Spleen (tissue), 11 donors: ENCODE measurements around the gene ST6GALNAC2. TPM values are rescaled to one million over a fixed set of nuclear protein-coding genes. Genes with fewer than 3 reads are reported as not detected.
"Not testable (repeated sequence)": the region's sequence is repeated elsewhere in the genome, so short reads cannot be mapped to it uniquely, and the experiment has no call there.

Experiments
- DNase-seq: peaks from one replicate; pipeline ENCODE4 v3.0.0-alpha.2; 2020
- H3K27ac ChIP-seq, 8 donors: fragments of 200-600 bp; sonication (generic) in 7 of 8; 1 replicate in 4 of 8; 2 replicates in 4 of 8; pipeline versions ENCODE4 v1.5.0 to v1.8.0; 2016 to 2021; ENCODE audit warnings: inconsistent platforms in 4 of 8, mild to moderate bottlenecking in 4 of 8, moderate library complexity in 1 of 8
- H3K27me3 ChIP-seq, 7 donors: fragments of 200-600 bp; sonication (generic) in 6 of 7; replicated peaks in 1 of 7; 1 replicate in 4 of 7; 2 replicates in 3 of 7; pipeline versions ENCODE4 v1.5.0 to v1.8.0; 2016 to 2021; ENCODE audit warnings: inconsistent platforms in 3 of 7, mild to moderate bottlenecking in 1 of 7
- H3K36me3 ChIP-seq, 6 donors: fragments of 200-600 bp; sonication (generic) in 5 of 6; 1 replicate in 4 of 6; 2 replicates in 2 of 6; pipeline versions ENCODE4 v1.5.0 to v1.8.0; 2016 to 2021; ENCODE audit warnings: inconsistent platforms in 2 of 6
- H3K4me1 ChIP-seq, 6 donors: fragments of 200-600 bp; sonication (generic) in 5 of 6; 1 replicate in 3 of 6; 2 replicates in 3 of 6; pipeline versions ENCODE4 v1.5.0 to v1.8.0; 2016 to 2021; ENCODE audit warnings: inconsistent platforms in 3 of 6
- H3K4me3 ChIP-seq, 8 donors: fragments of 200-600 bp; sonication (generic) in 7 of 8; 1 replicate in 4 of 8; 2 replicates in 4 of 8; pipeline versions ENCODE4 v1.5.0 to v1.8.0; 2016 to 2021; ENCODE audit warnings: inconsistent platforms in 4 of 8, mild to moderate bottlenecking in 4 of 8, moderate library complexity in 2 of 8
- H3K9me3 ChIP-seq, 8 donors: fragments of 200-600 bp; sonication (generic) in 7 of 8; 1 replicate in 4 of 8; 2 replicates in 4 of 8; pipeline versions ENCODE4 v1.5.0 to v1.8.0; 2016 to 2021; ENCODE audit warnings: inconsistent platforms in 4 of 8
- CTCF ChIP-seq, 11 experiments: fragments of 200-600 bp in 7 of 11; fragments of 450-650 bp in 4 of 11; sonication (generic) in 4 of 11; IDR thresholded peaks in 8 of 11; conservative IDR thresholded peaks in 3 of 11; 1 replicate in 7 of 11; 2 replicates in 4 of 11; pipeline versions ENCODE4 v1.4.0 to v1.8.0; 2016 to 2021; ENCODE audit warnings: antibody characterized with exemption in 11 of 11, inconsistent platforms in 4 of 11, mild to moderate bottlenecking in 1 of 11
- POLR2A ChIP-seq, 3 donors: fragments of 450-650 bp; IDR thresholded peaks; one replicate each; pipeline ENCODE4 v1.5.1; 2017; ENCODE audit warnings: antibody characterized with exemption in 3 of 3, mild to moderate bottlenecking in 1 of 3
- POLR2AphosphoS5 ChIP-seq, 3 donors: sonication (generic); formaldehyde crosslinking; IDR thresholded peaks; one replicate each; pipeline ENCODE4 v1.5.1; 2017; ENCODE audit warnings: antibody characterized with exemption in 3 of 3
- WGBS, 5 donors: extraction: QIAGEN DNeasy Blood & Tissue Kit in 3 of 5; methylation state at CpG; one replicate each; pipeline versions ENCODE4 v1.1.5 to v1.1.7; 2013 to 2018; 5-methylcytosine and 5-hydroxymethylcytosine counted together
- intact Hi-C: fragments of 100-400 bp; cut with DNase I; formaldehyde crosslinking; loops from one replicate; pipeline ENCODE4 v1.15.0; 2023; ENCODE audit warnings: low total_unique reads
- polyA plus RNA-seq, 3 donors: library from polyadenylated mRNA; stranded (reverse); fragments of 200-250 nt; gene quantifications; one replicate each; pipeline ENCODE4 v1.2.1, GENCODE V29; 2013
- total RNA-seq, 7 donors: library from RNA; depleted of rRNA in 3 of 7; stranded (reverse); fragments of >200 nt in 3 of 7; fragmentation: NEBNext Ultra II Directional in 4 of 7; extraction: Animal tissue kit (Norgen Biotek cat#: 25700) in 4 of 7; gene quantifications; one replicate each; pipeline versions ENCODE4 v1.1.0 to v1.2.1, GENCODE V29; 2016 to 2021
- donor health status: healthy with polysubstance abuse.
- donor health status: DM: no; HTN: no; CAD: no; lungs with moderate emphysema.
- donor health status: DM: no; HTN: no; CAD: no.
- donor health status: Bipolar disorder and iron deficiency.
- donor health status: healthy.
- donor health status: DM: no; HTN: no; CAD: no.
- donor health status: DM: yes; HTN: yes; CAD: no.

The ST6GALNAC2 gene
- total and polyA plus RNA-seq, 10 donors, result 1.1 to 15.7 (median 8.7) TPM

- peaks cover 0 to 7% (median 0%) of the 10 kb centered on the region in 8 donors for H3K9me3 ChIP-seq
- H3K27ac ChIP-seq, result no peak overlapping the region
- no peaks in the 10 kb centered on the region for H3K4me1 ChIP-seq
- no peak for DNase-seq
- no peaks in the 10 kb centered on the region for H3K27me3 ChIP-seq
- H3K36me3 ChIP-seq, result no peaks in the 10 kb centered on the region
- TF ChIP-seq CTCF (IDR thresholded peaks at IDR 0.05 in 8 of 11, conservative IDR thresholded peaks at IDR 0.05 in 3 of 11), result no peak
- TF ChIP-seq POLR2A (IDR thresholded peaks at IDR 0.05), result no peak
- no peak for TF ChIP-seq POLR2AphosphoS5 (IDR thresholded peaks at IDR 0.05)
- intact Hi-C loops, result no loop called here
- no peak overlapping the region for H3K4me3 ChIP-seq
- 64 to 98% (median 86%) methylated on average over 4 of the region's 4 CpGs for WGBS, 5 donors
Observed at GRCh38 chr17:76611758-76612157, 26.1 kb upstream of the ST6GALNAC2 start.

DNA sequence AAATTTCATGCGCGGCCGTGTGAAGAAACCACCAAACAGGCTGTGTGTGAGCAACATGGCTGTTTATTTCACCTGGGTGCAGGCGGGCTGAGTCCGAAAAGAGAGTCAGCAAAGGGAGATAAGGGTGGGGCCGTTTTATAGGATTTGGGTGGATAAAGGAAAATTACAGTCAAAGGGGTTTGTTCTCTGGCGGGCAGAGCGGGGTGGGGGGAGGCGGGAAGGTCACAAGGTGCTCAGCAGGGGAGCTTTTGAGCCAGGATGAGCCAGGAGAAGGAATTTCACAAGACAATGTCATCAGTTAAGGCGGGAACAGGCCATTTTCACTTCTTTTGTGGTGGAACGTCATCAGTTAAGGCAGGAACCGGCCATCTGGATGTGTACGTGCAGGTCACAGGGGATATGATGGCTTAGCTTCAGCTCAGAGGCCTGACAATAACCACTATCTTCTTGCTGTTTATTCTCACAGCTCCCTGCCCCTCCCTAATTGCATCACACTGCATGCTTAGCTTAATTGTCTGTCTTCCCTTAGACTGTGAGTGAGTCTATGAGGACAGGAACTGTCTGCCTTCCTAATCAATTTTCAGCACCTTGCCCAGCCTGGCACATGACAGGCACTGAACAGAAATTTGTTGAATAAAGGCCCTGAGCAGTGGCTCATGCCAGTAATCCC, 25.6 kb upstream of the ST6GALNAC2 start:
- H3K4me3 ChIP-seq, H3K27ac ChIP-seq, H3K9me3 ChIP-seq, H3K36me3 ChIP-seq, H3K4me1 ChIP-seq, H3K27me3 ChIP-seq, intact Hi-C loops, DNase-seq: not testable (repeated sequence)
- WGBS, 5 donors, result 67 to 71% (median 68%) methylated on average over 13 of the region's 13 CpGs

- WGBS, 5 donors, result 61 to 95% (median 81%) methylated on average over 1 of the region's 1 CpG
- intact Hi-C loops, H3K4me3 ChIP-seq, H3K27me3 ChIP-seq, H3K36me3 ChIP-seq, H3K4me1 ChIP-seq, DNase-seq, H3K9me3 ChIP-seq, H3K27ac ChIP-seq: not testable (repeated sequence)
Observed at GRCh38 chr17:76606685-76607084, 21.0 kb upstream of the ST6GALNAC2 start.

DNA sequence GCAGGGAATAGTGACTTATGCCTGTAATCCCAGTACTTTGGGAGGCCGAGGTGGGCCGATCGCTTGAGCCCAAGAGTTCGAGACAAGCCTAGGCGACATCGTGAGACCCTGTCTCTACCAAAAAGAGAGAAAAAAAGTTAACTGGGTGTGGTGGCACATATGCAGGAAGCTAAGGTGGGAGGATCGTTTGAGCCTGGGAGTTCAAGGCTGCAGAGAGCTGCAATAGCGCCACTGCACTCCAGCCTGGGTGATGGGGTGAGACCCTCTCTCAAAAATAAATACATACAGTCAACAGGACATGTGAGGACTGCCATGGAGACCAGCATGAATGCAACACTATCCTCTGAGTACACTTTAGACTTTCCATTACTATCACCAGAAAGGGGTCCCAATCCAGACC, 15.4 kb upstream of the ST6GALNAC2 start:
- peak overlapping the region in 7 of 8 donors; percentile 52 to 85 (median 76) for H3K27ac ChIP-seq
- WGBS, 5 donors, result 71 to 80% (median 72%) methylated on average over 8 of the region's 8 CpGs
- intact Hi-C loops, result no loop called here
- H3K36me3 ChIP-seq, result no peaks in the 10 kb centered on the region
- peaks cover 0 to 16% (median 0%) of the 10 kb centered on the region in 7 donors for H3K27me3 ChIP-seq
- peaks cover 17 to 52% (median 41%) of the 10 kb centered on the region in 6 donors for H3K4me1 ChIP-seq
- H3K9me3 ChIP-seq, result no peaks in the 10 kb centered on the region
- TF ChIP-seq POLR2AphosphoS5 (IDR thresholded peaks at IDR 0.05) (no peak), POLR2A (IDR thresholded peaks at IDR 0.05) (no peak), CTCF (IDR thresholded peaks at IDR 0.05 in 8 of 11, conservative IDR thresholded peaks at IDR 0.05 in 3 of 11) (no peak)
- DNase-seq, result no peak
- H3K4me3 ChIP-seq, result no peak overlapping the region

DNA sequence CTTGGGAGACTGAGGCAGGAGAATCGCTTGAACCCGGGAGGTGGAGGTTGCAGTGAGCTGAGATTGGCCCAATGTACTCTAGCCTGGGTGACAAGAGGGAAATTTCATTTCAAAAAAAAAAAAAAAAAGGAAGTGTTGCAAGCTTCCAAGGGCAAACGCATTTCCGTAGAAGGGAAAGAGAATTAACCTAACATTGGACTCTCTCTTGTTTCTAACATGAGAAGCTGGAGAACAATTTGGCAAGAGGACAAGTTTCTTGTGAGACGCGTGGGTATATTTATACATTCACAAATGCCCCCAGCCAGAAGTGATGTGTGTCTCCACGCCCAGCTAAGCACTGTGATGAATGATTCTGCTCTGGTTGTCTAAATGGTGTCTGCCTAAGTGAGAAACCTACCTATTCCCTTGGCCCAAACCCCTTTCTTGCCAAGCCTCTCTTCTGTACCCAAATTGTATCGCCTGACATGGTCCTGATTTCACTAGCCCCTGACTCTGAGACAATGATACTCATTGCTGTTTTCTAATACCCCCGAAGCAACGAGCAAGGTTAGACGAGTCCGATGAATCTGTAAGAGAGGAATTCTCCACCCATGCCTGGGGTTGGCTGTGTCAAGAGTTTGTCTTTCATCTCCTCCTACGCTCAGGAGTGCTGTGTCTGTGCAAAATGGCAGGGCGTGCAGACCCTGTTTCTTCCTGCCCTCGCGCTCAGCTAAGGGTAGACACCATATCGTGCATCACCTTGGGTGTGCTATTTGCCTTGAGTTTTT, 14.2 kb upstream of the ST6GALNAC2 start:
- peak overlapping the region in 1 of 8 donors; percentile 31 for H3K4me3 ChIP-seq
- H3K27me3 ChIP-seq, result peaks cover 0 to 19% (median 0%) of the 10 kb centered on the region in 7 donors
- intact Hi-C loops, result no loop called here
- 48 to 64% (median 50%) methylated on average over 17 of the region's 17 CpGs for WGBS, 5 donors
- no peak for DNase-seq
- H3K4me1 ChIP-seq, result peaks cover 17 to 52% (median 41%) of the 10 kb centered on the region in 6 donors
- peak overlapping the region in 7 of 8 donors; percentile 65 to 85 (median 76) for H3K27ac ChIP-seq
- TF ChIP-seq CTCF (IDR thresholded peaks at IDR 0.05 in 8 of 11, conservative IDR thresholded peaks at IDR 0.05 in 3 of 11) (no peak), POLR2AphosphoS5 (IDR thresholded peaks at IDR 0.05) (peak in 1 of 3 donors; percentile 32)
- no peaks in the 10 kb centered on the region for H3K36me3 ChIP-seq
- no peaks in the 10 kb centered on the region for H3K9me3 ChIP-seq
